ENCODE data around the gene MAP3K21.

DNA sequence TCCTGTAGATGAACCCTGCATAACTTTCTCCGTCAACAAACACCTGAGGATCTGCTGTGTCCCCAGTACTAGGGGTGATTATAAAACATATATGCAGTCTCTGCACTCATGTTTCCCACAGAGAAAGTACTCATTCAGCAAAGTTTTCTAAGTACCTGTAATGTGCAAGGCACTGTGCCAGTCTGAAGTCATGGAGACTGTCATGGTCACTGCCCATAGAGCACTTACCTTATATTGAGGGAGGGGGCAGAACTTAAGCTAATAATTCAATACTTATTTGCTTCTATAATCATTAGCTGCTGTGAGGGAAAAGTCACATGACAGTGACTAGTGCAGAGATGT lies 41.2 kb downstream of the MAP3K21 start:
- TF ChIP-seq, protein P1, sequence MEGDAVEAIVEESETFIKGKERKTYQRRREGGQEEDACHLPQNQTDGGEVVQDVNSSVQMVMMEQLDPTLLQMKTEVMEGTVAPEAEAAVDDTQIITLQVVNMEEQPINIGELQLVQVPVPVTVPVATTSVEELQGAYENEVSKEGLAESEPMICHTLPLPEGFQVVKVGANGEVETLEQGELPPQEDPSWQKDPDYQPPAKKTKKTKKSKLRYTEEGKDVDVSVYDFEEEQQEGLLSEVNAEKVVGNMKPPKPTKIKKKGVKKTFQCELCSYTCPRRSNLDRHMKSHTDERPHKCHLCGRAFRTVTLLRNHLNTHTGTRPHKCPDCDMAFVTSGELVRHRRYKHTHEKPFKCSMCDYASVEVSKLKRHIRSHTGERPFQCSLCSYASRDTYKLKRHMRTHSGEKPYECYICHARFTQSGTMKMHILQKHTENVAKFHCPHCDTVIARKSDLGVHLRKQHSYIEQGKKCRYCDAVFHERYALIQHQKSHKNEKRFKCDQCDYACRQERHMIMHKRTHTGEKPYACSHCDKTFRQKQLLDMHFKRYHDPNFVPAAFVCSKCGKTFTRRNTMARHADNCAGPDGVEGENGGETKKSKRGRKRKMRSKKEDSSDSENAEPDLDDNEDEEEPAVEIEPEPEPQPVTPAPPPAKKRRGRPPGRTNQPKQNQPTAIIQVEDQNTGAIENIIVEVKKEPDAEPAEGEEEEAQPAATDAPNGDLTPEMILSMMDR (IDR thresholded peaks at IDR 0.05), result no peak
- no peak for TF ChIP-seq POLR2A (IDR thresholded peaks at IDR 0.05)

All from thyroid gland (tissue), 4 donors.